Stimulated activated CD8-positive, alpha-beta memory T cell treated with anti-CD3 and anti-CD28 coated beads, Interleukin-2, amount 100 ng/mL, for 48 hours (primary cell): ENCODE measurements around the gene HES7.

Experiments
- DNase-seq, 2 donors: peaks; one replicate each; pipeline ENCODE4 v3.0.0-alpha.2; 2020; ENCODE audit warnings: low read depth in 2 of 2

HES7 gene

DNA sequence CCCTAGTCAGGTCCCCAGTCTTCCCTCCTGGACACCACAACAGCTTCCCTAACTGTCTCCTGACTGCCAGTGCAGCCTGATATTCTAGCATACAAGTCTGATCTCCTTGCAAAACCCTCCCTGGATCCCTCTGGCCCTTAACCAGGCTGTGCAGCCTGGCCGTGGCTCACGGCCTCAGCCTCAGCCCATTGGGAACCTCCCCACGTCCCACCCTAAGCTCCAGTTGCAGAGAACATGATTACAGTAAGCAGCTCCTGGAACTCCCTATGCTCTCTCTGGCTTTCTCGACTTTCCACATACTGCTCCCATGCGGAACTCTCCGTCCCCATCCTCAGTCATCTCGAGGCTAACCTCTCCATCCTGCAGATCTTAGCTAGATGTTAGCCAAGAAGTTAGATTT, 49.4 kb downstream of the HES7 start:
- no peak for DNase-seq

DNA sequence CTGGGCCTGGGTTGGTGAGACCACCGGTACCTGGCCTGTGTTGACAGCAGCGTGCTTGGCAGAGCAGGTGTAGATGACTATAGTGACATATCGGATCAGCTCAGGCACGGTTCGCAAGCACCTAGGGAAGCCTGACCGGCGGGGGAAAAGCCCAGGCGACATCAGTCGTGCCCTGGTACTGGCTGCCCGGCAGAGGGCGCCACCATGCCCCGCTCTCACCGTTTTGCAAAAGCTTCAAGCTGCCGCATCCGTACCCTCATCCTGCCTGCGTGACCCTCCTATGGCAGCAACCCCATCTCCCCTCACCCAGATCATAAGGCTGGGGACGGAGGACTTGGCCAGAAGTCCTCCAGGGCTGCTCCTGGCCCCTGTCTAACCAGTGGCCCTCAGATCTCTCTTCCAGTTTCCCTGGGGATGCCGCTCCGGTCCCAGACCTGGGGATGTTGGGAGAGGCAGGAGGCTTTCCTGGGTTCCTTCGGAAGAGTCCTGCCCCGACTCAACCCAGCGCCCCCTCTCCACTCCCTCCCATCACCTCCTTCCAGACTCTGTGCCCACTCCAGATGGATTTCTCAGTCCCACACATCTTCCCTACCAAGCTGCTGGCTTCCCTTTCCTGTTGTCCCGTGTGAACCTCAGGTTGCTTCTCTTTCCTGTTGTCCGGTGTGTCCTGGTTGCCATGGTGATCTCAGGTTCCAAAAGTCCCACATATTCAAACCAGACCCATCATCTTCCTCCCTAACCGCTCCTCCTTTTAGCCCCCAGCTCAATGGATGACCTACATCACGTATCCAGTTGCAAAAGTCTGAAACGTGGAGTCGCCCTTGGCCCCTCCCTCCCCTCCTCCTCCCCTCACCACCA, 50.0 kb downstream of the HES7 start:
- DNase-seq = peak; percentile 80 to 83

DNA sequence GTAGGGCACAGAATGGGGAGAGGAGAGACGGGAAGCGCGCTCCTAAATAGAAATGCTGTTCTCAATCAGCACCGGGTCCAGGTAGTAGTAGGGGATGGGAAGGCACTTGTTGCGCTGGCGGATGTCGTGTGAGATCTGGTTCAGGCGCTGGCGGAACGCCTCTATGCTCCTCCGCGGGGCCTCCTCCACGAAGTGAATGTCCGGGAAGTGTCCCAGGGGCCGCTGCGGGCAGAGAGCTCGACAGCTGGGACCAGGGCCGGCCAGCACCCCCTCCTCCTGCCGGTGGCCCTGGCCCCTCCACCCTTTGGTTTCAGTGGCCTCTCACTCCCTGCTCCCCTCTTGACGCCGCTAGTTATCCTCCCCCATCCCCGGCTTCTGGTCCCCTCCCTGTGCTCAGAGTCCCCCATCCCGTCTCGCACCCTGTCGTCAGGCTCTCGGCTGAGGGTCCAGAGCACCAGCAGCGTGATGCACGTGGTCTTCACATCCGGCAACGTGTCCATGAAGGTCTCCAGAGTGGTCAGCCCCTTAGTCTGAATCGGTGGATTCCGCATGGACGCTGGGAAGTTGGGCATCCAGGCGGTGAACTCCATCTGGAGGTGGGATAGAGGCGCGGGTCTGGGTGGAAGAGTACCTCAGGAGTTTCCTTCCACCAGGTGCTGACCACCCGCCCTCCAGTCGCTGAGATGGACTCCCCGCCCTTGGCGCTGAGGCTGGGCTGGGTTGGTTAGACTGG, 51.0 kb downstream of the HES7 start:
- no peak for DNase-seq

DNA sequence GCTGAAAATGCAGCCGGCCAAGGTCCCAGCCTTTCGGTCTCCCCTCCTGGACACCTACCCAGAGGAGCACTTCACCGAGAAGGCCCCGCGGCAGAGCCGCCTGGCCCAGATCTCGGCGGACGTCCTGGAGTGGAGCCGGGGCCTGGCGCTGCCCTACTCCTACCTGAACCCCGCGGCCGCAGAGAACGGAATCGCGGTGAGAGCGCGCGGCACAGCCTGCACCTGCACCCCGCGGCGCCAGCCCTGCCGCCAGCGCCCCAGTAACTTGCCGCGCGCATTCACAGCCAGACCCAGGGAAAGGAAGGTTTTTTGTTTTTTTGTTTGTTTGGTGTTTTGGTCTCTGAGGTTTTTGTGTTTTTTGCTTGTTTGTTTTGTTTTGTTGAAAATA, 51.6 kb downstream of the HES7 start:
- DNase-seq = no peak

DNA sequence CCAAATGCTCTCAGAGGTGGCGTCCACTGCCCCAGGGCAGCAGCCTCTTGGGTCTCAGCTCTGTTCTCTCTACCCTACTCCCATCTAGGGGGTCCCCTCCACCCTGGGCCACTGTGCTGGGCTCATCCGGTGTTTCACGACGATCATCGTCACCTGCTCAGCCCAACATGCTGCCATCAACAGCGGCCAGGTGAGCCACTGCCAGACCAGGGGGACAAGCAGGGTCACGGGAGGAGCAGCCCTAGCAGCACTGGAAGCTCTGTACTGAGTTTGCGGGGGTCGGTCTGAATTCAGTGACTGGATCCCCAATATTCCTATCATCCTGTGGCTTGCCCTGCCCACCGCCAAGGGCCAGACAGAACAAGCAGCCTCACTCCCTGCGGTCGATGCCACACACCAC, 52.4 kb downstream of the HES7 start:
- DNase-seq = no peak
